ENCODE data around the gene SERPINA5.

The SERPINA5 gene

DNA sequence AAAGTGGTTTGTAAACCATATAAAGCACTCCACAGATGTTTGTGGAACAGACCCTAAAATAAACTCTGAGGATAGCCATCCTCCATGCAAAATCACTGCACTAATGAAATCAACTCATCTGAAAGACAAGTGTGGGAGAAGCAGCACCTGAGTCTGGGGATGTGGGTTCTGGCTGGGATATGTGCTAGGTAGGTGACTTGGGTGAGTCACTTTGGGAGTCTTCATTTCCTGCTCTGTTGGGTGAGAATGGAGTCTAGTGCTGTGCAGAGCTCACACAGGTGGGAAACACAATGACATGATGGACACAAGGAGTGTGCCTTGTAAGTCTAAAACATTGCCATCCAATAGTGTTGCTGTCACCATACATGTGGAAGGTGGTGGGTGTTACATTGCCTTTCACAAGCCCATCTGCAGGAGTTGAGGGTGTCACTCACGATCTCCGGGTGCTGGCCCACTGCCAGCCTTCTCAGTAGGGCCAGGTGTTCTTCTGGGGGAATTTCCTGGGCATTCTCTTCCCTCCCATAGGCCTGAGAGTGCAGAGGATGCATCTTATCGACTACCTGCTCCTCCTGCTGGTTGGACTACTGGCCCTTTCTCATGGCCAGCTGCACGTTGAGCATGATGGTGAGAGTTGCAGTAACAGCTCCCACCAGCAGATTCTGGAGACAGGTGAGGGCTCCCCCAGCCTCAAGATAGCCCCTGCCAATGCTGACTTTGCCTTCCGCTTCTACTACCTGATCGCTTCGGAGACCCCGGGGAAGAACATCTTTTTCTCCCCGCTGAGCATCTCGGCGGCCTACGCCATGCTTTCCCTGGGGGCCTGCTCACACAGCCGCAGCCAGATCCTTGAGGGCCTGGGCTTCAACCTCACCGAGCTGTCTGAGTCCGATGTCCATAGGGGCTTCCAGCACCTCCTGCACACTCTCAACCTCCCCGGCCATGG is 18.0 kb upstream of the SERPINA5 start:
- CTCF ChIA-PET, result interaction anchor here (1.3 kb wide), 1 partner anchor 14 kb away, joined by 4 read pairs; no protein-coding TSS in a partner anchor
- TF ChIP-seq ARNT (IDR thresholded peaks at IDR 0.05) (no peak), HDGF (IDR thresholded peaks at IDR 0.05; ENCODE audit: borderline replicate concordance) (no peak), FOXA1 (IDR thresholded peaks at IDR 0.05) (no peak), ZNF384 (IDR thresholded peaks at IDR 0.05) (no peak), ELF4 (IDR thresholded peaks at IDR 0.05) (no peak), FOXK2 (IDR thresholded peaks at IDR 0.05) (no peak), SP1 (IDR thresholded peaks at IDR 0.05) (no peak), CTBP1 (IDR thresholded peaks at IDR 0.05; ENCODE audit: borderline replicate concordance) (no peak), TARDBP (IDR thresholded peaks at IDR 0.05) (no peak), SUZ12 (IDR thresholded peaks at IDR 0.05) (no peak), LEF1 (IDR thresholded peaks at IDR 0.05; ENCODE audit: borderline replicate concordance) (no peak), FOXM1 (IDR thresholded peaks at IDR 0.05; ENCODE audit: borderline replicate concordance) (no peak), NFRKB (IDR thresholded peaks at IDR 0.05) (no peak), BHLHE40 (IDR thresholded peaks at IDR 0.05; ENCODE audit: borderline replicate concordance) (no peak), L3MBTL2 (conservative IDR thresholded peaks at IDR 0.05) (no peak)
- TF ChIP-seq, protein P1, sequence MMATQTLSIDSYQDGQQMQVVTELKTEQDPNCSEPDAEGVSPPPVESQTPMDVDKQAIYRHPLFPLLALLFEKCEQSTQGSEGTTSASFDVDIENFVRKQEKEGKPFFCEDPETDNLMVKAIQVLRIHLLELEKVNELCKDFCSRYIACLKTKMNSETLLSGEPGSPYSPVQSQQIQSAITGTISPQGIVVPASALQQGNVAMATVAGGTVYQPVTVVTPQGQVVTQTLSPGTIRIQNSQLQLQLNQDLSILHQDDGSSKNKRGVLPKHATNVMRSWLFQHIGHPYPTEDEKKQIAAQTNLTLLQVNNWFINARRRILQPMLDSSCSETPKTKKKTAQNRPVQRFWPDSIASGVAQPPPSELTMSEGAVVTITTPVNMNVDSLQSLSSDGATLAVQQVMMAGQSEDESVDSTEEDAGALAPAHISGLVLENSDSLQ (IDR thresholded peaks at IDR 0.05), result no peak
- POLR2A ChIA-PET, result no interaction called here
- no peak for DNase-seq (ENCODE audit: extremely low spot score)

DNA sequence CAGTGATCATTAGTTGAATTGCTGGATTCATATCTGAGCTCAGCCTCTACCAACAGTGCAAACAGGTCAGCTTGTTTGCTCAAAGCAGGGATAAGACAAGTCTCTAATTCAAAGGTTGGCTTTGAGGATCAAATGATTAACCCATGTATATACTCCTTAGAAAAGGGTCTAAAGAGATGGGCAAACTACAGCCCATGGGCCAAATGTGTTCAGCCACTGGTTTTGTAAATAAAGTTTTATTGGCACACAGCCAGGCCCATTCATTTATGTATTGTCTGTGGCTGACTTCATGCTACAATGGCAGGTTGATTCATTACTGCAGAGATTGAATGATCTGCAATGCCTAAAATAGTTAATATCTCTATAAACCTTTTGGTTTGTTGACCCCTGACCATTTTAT is 16.8 kb upstream of the SERPINA5 start:
- TF ChIP-seq FOXK2 (IDR thresholded peaks at IDR 0.05) (no peak), ARNT (IDR thresholded peaks at IDR 0.05) (no peak), TARDBP (IDR thresholded peaks at IDR 0.05) (no peak), FOXA1 (IDR thresholded peaks at IDR 0.05) (no peak), BHLHE40 (IDR thresholded peaks at IDR 0.05; ENCODE audit: borderline replicate concordance) (no peak), FOXM1 (IDR thresholded peaks at IDR 0.05; ENCODE audit: borderline replicate concordance) (no peak), NFRKB (IDR thresholded peaks at IDR 0.05) (no peak), L3MBTL2 (conservative IDR thresholded peaks at IDR 0.05) (no peak), LEF1 (IDR thresholded peaks at IDR 0.05; ENCODE audit: borderline replicate concordance) (no peak), CTBP1 (IDR thresholded peaks at IDR 0.05; ENCODE audit: borderline replicate concordance) (no peak), ELF4 (IDR thresholded peaks at IDR 0.05) (no peak), SUZ12 (IDR thresholded peaks at IDR 0.05) (no peak)
- TF ChIP-seq, protein P1 (IDR thresholded peaks at IDR 0.05), result no peak
- ChIA-PET CTCF (interaction anchor here (1.8 kb wide), 1 partner anchor 15 kb away, joined by 8 read pairs; no protein-coding TSS in a partner anchor), POLR2A (no interaction called here)
- DNase-seq (ENCODE audit: extremely low spot score), result no peak

DNA sequence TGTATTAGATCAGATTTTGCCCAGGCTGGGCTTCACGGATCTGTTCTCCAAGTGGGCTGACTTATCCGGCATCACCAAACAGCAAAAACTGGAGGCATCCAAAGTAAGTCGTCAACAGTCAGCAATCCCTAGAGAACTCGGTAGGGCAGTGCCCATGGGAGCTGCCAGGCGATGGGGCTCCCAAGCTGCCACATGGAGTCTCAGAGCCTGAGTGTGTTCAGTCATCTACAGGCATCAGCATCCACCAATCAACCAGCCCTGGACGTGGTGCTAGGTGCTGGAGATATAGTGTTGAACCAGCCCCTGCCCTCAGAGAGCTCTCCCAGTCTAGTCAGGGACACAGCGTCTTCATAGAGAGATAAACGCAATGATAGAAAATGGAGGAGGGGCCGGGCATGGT is 13.0 kb upstream of the SERPINA5 start:
- TF ChIP-seq NFRKB (IDR thresholded peaks at IDR 0.05) (no peak), ELF4 (IDR thresholded peaks at IDR 0.05) (no peak), FOXK2 (IDR thresholded peaks at IDR 0.05) (no peak), HDGF (IDR thresholded peaks at IDR 0.05; ENCODE audit: borderline replicate concordance) (no peak), ZNF384 (IDR thresholded peaks at IDR 0.05) (no peak), LEF1 (IDR thresholded peaks at IDR 0.05; ENCODE audit: borderline replicate concordance) (no peak), CTBP1 (IDR thresholded peaks at IDR 0.05; ENCODE audit: borderline replicate concordance) (no peak), ARNT (IDR thresholded peaks at IDR 0.05) (no peak), FOXM1 (IDR thresholded peaks at IDR 0.05; ENCODE audit: borderline replicate concordance) (no peak), BHLHE40 (IDR thresholded peaks at IDR 0.05; ENCODE audit: borderline replicate concordance) (no peak), L3MBTL2 (conservative IDR thresholded peaks at IDR 0.05) (no peak), SP1 (IDR thresholded peaks at IDR 0.05) (no peak), TARDBP (IDR thresholded peaks at IDR 0.05) (no peak), SUZ12 (IDR thresholded peaks at IDR 0.05) (no peak), FOXA1 (IDR thresholded peaks at IDR 0.05) (no peak)
- TF ChIP-seq, protein P1 (IDR thresholded peaks at IDR 0.05), result no peak
- DNase-seq (ENCODE audit: extremely low spot score), result no peak
- POLR2A ChIA-PET, result no interaction called here
- CTCF ChIA-PET, result interaction anchor here (0.8 kb wide), 1 partner anchor 19 kb away, joined by 3 read pairs; no protein-coding TSS in a partner anchor

DNA sequence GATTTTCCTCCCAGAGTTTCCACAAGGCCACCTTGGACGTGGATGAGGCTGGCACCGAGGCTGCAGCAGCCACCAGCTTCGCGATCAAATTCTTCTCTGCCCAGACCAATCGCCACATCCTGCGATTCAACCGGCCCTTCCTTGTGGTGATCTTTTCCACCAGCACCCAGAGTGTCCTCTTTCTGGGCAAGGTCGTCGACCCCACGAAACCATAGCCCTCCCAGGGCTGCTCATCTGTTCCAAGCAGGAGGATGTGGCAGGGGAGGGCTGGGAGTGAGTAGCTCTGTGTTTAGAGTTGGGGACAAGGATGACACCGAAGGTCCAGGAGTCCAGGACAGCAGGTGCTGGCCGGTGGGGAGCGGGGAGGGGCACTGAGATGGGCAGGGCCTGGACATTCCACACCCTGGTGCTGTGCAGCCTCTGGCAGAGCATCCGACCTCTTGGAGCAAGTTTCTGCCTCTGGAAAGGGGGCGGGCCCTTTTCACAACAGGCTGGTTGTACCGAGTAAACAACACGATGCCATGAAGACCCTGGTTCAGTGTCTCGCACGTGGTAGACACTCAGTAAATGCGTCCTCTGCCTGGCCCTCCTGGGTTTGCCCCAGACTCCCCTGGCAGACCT is 11.7 kb upstream of the SERPINA5 start:
- ChIA-PET CTCF (no interaction called here), POLR2A (no interaction called here)
- DNase-seq (ENCODE audit: extremely low spot score), result no peak
- TF ChIP-seq ELF4 (IDR thresholded peaks at IDR 0.05) (no peak), SP1 (IDR thresholded peaks at IDR 0.05) (no peak), LEF1 (IDR thresholded peaks at IDR 0.05; ENCODE audit: borderline replicate concordance) (no peak), HDGF (IDR thresholded peaks at IDR 0.05; ENCODE audit: borderline replicate concordance) (no peak), FOXK2 (IDR thresholded peaks at IDR 0.05) (no peak), TARDBP (IDR thresholded peaks at IDR 0.05) (no peak), ZNF384 (IDR thresholded peaks at IDR 0.05) (no peak), CTBP1 (IDR thresholded peaks at IDR 0.05; ENCODE audit: borderline replicate concordance) (no peak), ARNT (IDR thresholded peaks at IDR 0.05) (no peak), NFRKB (IDR thresholded peaks at IDR 0.05) (no peak), FOXM1 (IDR thresholded peaks at IDR 0.05; ENCODE audit: borderline replicate concordance) (no peak), SUZ12 (IDR thresholded peaks at IDR 0.05) (no peak), BHLHE40 (IDR thresholded peaks at IDR 0.05; ENCODE audit: borderline replicate concordance) (no peak), FOXA1 (IDR thresholded peaks at IDR 0.05) (no peak)
- TF ChIP-seq, protein P1 (IDR thresholded peaks at IDR 0.05), result no peak

All from HEK293T (cell line).